ENCODE results near the gene KCTD13.
"Not testable (repeated sequence)": the region's sequence is repeated elsewhere in the genome, so short reads cannot be mapped to it uniquely, and the experiment has no call there.

KCTD13 gene

GRCh38 chr16:29925781-29926710, at the start of gene KCTD13:
TSS of gene KCTD13 (minus strand) at chr16:29926226. CDS start at chr16:29926033, 193 bp downstream.
- no peak for DNase-seq (ENCODE audit: low read depth)

- DNase-seq (ENCODE audit: low read depth): no peak
Measured at GRCh38 chr16:29975134-29975538, 49.1 kb upstream of the KCTD13 start.

- no peak for DNase-seq (ENCODE audit: low read depth)
Measured at GRCh38 chr16:29974291-29975133, 48.5 kb upstream of the KCTD13 start.

- DNase-seq (ENCODE audit: low read depth): peak; percentile 95
Measured at GRCh38 chr16:29973384-29974246, 47.6 kb upstream of the KCTD13 start, which contains the start of gene TAOK2. TSS of gene TAOK2 (plus strand) at chr16:29973868. CDS start at chr16:29977773, 3,905 bp downstream.

GRCh38 chr16:29972992-29973383, 47.0 kb upstream of the KCTD13 start:
- DNase-seq (ENCODE audit: low read depth): no peak

GRCh38 chr16:29972500-29972899, 46.5 kb upstream of the KCTD13 start:
- no peak for DNase-seq (ENCODE audit: low read depth)

GRCh38 chr16:29971304-29971703, 45.3 kb upstream of the KCTD13 start:
- DNase-seq (ENCODE audit: low read depth): no peak

GRCh38 chr16:29968205-29968604, 42.2 kb upstream of the KCTD13 start:
- DNase-seq (ENCODE audit: low read depth): no peak

GRCh38 chr16:29963021-29963743, 37.2 kb upstream of the KCTD13 start:
- no peak for DNase-seq (ENCODE audit: low read depth)

- DNase-seq (ENCODE audit: low read depth): no peak
Measured at GRCh38 chr16:29962344-29962994, 36.4 kb upstream of the KCTD13 start.

GRCh38 chr16:29961479-29962343, 35.7 kb upstream of the KCTD13 start, which contains the start of gene TMEM219:
TSS of gene TMEM219 (plus strand) at chr16:29962079. CDS start at chr16:29963144, 1,065 bp downstream.
- no peak for DNase-seq (ENCODE audit: low read depth)

GRCh38 chr16:29961127-29961478, 35.1 kb upstream of the KCTD13 start:
- no peak for DNase-seq (ENCODE audit: low read depth)

- DNase-seq (ENCODE audit: low read depth): not testable (repeated sequence)
Measured at GRCh38 chr16:29959821-29960220, 33.8 kb upstream of the KCTD13 start.

- DNase-seq (ENCODE audit: low read depth): no peak
Measured at GRCh38 chr16:29959293-29959692, 33.3 kb upstream of the KCTD13 start.

- no peak for DNase-seq (ENCODE audit: low read depth)
Measured at GRCh38 chr16:29958756-29959155, 32.7 kb upstream of the KCTD13 start.

GRCh38 chr16:29951625-29952365, 25.8 kb upstream of the KCTD13 start:
- DNase-seq (ENCODE audit: low read depth): no peak

GRCh38 chr16:29950806-29951461, 24.9 kb upstream of the KCTD13 start:
- no peak for DNase-seq (ENCODE audit: low read depth)

GRCh38 chr16:29947897-29948296, 21.9 kb upstream of the KCTD13 start:
- DNase-seq (ENCODE audit: low read depth): no peak
